Peyer's patch (tissue), 4 donors: ENCODE measurements around the gene ELP4.

Source experiments
- POLR2A ChIP-seq, 2 donors: fragments of 450-650 bp; IDR thresholded peaks; one replicate each; pipeline ENCODE4 v1.5.1; 2017; ENCODE audit warnings: antibody characterized with exemption in 2 of 2, mild to moderate bottlenecking in 2 of 2, moderate library complexity in 2 of 2
- TF ChIP-seq, protein P1 (sequence below), 6 experiments: fragments of 450-650 bp in 4 of 6; fragments of 200-600 bp in 2 of 6; sonication (generic) in 1 of 6; IDR thresholded peaks; one replicate each; pipeline ENCODE4 v1.5.1; 2017 to 2019; ENCODE audit warnings: antibody characterized with exemption in 6 of 6, mild to moderate bottlenecking in 3 of 6, moderate library complexity in 1 of 6

DNA sequence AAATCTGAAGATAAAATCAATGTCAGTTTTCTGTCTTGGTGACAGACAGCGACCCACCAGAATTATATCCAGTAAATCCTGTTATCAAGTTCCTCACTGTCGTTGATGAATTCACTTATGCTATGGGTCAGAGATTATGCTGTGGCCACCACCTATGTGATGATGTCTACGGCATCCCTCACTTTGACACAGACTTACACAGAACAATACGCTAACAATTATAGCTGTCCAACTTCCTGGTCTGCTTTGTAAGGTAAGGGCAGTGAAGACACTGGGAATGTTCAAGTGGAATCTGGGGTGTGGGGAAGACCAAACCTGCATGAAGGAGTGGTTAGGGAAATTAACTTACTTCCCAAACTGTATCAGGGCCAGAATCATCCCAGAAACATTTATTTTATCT lies 320.8 kb downstream of the ELP4 start:
- TF ChIP-seq POLR2A (IDR thresholded peaks at IDR 0.05): no peak
- TF ChIP-seq, protein P1, sequence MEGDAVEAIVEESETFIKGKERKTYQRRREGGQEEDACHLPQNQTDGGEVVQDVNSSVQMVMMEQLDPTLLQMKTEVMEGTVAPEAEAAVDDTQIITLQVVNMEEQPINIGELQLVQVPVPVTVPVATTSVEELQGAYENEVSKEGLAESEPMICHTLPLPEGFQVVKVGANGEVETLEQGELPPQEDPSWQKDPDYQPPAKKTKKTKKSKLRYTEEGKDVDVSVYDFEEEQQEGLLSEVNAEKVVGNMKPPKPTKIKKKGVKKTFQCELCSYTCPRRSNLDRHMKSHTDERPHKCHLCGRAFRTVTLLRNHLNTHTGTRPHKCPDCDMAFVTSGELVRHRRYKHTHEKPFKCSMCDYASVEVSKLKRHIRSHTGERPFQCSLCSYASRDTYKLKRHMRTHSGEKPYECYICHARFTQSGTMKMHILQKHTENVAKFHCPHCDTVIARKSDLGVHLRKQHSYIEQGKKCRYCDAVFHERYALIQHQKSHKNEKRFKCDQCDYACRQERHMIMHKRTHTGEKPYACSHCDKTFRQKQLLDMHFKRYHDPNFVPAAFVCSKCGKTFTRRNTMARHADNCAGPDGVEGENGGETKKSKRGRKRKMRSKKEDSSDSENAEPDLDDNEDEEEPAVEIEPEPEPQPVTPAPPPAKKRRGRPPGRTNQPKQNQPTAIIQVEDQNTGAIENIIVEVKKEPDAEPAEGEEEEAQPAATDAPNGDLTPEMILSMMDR (IDR thresholded peaks at IDR 0.05): no peak
